Measurements from ENCODE around the gene GMDS. TPM values are rescaled to one million over a fixed set of nuclear protein-coding genes. Genes with fewer than 3 reads are reported as not detected.

The GMDS gene
- total and polyA plus RNA-seq, 2 of the 8 experiments (the other 6 are each of a cell fraction or from before 2014, with no cell fraction given): 16.8 to 50.0 TPM

DNA sequence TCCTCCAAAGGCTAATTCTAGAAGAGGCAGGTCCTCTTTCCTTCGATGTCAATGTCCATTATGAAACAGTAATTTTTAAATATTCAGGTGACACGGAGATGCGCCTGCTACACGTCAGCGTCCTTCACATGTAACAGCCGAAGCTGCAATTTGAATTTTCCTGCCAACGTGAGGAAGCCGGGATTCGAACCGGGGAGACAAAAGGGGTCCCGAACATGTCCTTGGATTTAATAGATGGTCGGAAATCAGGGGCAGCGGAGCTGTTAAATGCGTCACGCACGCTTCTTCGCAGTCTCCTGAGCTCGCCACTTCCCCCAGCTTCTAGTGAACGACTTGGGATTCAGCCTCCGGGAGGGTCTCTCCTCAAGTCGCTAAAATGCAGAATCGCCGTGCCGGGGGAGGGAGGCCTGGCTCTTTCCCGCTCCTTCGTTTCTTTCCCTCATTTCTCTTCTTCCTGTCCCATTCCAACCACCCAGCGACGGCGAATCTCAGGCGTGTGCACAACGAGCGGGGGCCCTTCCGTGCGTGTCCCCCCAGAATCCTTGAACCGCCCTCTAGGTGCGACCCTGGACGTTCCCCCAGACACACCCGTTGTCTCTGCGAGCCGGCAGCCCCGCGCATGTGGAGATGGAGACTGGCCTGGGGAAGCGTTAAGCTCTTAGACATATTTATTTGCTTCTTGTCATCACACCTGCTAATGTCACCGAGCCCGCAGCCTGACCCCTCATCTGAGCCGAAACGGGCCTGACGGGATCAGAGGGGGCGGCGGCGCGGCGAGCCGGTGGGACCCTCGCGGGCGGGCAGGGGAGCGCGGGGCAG lies 637.0 kb downstream of the GMDS start (continued):
- TF ChIP-seq, protein P1, sequence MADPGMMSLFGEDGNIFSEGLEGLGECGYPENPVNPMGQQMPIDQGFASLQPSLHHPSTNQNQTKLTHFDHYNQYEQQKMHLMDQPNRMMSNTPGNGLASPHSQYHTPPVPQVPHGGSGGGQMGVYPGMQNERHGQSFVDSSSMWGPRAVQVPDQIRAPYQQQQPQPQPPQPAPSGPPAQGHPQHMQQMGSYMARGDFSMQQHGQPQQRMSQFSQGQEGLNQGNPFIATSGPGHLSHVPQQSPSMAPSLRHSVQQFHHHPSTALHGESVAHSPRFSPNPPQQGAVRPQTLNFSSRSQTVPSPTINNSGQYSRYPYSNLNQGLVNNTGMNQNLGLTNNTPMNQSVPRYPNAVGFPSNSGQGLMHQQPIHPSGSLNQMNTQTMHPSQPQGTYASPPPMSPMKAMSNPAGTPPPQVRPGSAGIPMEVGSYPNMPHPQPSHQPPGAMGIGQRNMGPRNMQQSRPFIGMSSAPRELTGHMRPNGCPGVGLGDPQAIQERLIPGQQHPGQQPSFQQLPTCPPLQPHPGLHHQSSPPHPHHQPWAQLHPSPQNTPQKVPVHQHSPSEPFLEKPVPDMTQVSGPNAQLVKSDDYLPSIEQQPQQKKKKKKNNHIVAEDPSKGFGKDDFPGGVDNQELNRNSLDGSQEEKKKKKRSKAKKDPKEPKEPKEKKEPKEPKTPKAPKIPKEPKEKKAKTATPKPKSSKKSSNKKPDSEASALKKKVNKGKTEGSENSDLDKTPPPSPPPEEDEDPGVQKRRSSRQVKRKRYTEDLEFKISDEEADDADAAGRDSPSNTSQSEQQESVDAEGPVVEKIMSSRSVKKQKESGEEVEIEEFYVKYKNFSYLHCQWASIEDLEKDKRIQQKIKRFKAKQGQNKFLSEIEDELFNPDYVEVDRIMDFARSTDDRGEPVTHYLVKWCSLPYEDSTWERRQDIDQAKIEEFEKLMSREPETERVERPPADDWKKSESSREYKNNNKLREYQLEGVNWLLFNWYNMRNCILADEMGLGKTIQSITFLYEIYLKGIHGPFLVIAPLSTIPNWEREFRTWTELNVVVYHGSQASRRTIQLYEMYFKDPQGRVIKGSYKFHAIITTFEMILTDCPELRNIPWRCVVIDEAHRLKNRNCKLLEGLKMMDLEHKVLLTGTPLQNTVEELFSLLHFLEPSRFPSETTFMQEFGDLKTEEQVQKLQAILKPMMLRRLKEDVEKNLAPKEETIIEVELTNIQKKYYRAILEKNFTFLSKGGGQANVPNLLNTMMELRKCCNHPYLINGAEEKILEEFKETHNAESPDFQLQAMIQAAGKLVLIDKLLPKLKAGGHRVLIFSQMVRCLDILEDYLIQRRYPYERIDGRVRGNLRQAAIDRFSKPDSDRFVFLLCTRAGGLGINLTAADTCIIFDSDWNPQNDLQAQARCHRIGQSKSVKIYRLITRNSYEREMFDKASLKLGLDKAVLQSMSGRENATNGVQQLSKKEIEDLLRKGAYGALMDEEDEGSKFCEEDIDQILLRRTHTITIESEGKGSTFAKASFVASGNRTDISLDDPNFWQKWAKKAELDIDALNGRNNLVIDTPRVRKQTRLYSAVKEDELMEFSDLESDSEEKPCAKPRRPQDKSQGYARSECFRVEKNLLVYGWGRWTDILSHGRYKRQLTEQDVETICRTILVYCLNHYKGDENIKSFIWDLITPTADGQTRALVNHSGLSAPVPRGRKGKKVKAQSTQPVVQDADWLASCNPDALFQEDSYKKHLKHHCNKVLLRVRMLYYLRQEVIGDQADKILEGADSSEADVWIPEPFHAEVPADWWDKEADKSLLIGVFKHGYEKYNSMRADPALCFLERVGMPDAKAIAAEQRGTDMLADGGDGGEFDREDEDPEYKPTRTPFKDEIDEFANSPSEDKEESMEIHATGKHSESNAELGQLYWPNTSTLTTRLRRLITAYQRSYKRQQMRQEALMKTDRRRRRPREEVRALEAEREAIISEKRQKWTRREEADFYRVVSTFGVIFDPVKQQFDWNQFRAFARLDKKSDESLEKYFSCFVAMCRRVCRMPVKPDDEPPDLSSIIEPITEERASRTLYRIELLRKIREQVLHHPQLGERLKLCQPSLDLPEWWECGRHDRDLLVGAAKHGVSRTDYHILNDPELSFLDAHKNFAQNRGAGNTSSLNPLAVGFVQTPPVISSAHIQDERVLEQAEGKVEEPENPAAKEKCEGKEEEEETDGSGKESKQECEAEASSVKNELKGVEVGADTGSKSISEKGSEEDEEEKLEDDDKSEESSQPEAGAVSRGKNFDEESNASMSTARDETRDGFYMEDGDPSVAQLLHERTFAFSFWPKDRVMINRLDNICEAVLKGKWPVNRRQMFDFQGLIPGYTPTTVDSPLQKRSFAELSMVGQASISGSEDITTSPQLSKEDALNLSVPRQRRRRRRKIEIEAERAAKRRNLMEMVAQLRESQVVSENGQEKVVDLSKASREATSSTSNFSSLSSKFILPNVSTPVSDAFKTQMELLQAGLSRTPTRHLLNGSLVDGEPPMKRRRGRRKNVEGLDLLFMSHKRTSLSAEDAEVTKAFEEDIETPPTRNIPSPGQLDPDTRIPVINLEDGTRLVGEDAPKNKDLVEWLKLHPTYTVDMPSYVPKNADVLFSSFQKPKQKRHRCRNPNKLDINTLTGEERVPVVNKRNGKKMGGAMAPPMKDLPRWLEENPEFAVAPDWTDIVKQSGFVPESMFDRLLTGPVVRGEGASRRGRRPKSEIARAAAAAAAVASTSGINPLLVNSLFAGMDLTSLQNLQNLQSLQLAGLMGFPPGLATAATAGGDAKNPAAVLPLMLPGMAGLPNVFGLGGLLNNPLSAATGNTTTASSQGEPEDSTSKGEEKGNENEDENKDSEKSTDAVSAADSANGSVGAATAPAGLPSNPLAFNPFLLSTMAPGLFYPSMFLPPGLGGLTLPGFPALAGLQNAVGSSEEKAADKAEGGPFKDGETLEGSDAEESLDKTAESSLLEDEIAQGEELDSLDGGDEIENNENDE (IDR thresholded peaks at IDR 0.05; ENCODE audit: insufficient replicate concordance, low read length): no peak
- TF ChIP-seq CTBP2 (IDR thresholded peaks at IDR 0.05; ENCODE audit: borderline replicate concordance, insufficient read depth, insufficient read length, low read length) (peak; percentile 26), YY1 (IDR thresholded peaks at IDR 0.05; ENCODE audit: low read depth, low read length) (no peak), PHF8 (conservative IDR thresholded peaks at IDR 0.05; ENCODE audit: low read depth, low read length) (no peak), SIRT6 (IDR thresholded peaks at IDR 0.05; ENCODE audit: low read length) (no peak), GTF2F1 (IDR thresholded peaks at IDR 0.05; ENCODE audit: borderline replicate concordance, low read depth, low read length) (no peak), HDAC6 (IDR thresholded peaks at IDR 0.05; ENCODE audit: low read depth, low read length) (no peak), SAP30 (IDR thresholded peaks at IDR 0.05; ENCODE audit: insufficient read depth, insufficient replicate concordance, low read length) (no peak), SIX5 (IDR thresholded peaks at IDR 0.05; ENCODE audit: low read depth, low read length) (no peak), GABPA (IDR thresholded peaks at IDR 0.05; ENCODE audit: borderline replicate concordance, insufficient read depth, low read length) (no peak)
